ENCODE results near the gene SLC38A3. TPM values are rescaled to one million over a fixed set of nuclear protein-coding genes. Genes with fewer than 3 reads are reported as not detected.

The SLC38A3 gene
- total RNA-seq, 1 experiment from 2014 or later, result 6.0 TPM

DNA sequence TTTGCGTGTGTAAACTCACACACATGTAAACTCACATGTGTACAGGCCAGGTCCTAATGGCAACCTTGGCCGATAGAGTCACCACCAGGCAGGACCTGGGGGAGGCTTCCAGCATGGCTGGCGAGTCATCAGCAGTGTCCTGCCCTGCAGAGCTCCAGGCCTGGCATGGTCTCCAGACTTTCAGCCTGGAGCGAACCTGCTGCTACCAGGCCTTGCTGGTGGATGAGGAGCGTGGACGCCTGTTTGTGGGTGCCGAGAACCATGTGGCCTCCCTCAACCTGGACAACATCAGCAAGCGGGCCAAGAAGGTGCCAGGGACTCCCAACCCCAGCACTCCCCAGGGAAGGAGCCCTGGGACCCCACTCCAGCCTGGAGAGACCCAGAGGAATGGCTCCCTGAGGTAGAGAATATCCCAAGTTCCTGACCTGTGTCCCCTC lies 64.9 kb downstream of the SLC38A3 start:
- TF ChIP-seq, protein P1, sequence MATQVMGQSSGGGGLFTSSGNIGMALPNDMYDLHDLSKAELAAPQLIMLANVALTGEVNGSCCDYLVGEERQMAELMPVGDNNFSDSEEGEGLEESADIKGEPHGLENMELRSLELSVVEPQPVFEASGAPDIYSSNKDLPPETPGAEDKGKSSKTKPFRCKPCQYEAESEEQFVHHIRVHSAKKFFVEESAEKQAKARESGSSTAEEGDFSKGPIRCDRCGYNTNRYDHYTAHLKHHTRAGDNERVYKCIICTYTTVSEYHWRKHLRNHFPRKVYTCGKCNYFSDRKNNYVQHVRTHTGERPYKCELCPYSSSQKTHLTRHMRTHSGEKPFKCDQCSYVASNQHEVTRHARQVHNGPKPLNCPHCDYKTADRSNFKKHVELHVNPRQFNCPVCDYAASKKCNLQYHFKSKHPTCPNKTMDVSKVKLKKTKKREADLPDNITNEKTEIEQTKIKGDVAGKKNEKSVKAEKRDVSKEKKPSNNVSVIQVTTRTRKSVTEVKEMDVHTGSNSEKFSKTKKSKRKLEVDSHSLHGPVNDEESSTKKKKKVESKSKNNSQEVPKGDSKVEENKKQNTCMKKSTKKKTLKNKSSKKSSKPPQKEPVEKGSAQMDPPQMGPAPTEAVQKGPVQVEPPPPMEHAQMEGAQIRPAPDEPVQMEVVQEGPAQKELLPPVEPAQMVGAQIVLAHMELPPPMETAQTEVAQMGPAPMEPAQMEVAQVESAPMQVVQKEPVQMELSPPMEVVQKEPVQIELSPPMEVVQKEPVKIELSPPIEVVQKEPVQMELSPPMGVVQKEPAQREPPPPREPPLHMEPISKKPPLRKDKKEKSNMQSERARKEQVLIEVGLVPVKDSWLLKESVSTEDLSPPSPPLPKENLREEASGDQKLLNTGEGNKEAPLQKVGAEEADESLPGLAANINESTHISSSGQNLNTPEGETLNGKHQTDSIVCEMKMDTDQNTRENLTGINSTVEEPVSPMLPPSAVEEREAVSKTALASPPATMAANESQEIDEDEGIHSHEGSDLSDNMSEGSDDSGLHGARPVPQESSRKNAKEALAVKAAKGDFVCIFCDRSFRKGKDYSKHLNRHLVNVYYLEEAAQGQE (IDR thresholded peaks at IDR 0.05; ENCODE audit: insufficient read depth in 1 of 2, low read depth in 2 of 2, low read length in 1 of 2), result no peak
- TF ChIP-seq SIN3A (IDR thresholded peaks at IDR 0.05; ENCODE audit: borderline replicate concordance, insufficient read depth, low read depth, low read length) (no peak), TCF7L2 (IDR thresholded peaks at IDR 0.05; ENCODE audit: low read depth, low read length) (no peak), POLR2AphosphoS5 (IDR thresholded peaks at IDR 0.05; ENCODE audit: low read depth, low read length) (no peak)
- TF ChIP-seq, protein P2, sequence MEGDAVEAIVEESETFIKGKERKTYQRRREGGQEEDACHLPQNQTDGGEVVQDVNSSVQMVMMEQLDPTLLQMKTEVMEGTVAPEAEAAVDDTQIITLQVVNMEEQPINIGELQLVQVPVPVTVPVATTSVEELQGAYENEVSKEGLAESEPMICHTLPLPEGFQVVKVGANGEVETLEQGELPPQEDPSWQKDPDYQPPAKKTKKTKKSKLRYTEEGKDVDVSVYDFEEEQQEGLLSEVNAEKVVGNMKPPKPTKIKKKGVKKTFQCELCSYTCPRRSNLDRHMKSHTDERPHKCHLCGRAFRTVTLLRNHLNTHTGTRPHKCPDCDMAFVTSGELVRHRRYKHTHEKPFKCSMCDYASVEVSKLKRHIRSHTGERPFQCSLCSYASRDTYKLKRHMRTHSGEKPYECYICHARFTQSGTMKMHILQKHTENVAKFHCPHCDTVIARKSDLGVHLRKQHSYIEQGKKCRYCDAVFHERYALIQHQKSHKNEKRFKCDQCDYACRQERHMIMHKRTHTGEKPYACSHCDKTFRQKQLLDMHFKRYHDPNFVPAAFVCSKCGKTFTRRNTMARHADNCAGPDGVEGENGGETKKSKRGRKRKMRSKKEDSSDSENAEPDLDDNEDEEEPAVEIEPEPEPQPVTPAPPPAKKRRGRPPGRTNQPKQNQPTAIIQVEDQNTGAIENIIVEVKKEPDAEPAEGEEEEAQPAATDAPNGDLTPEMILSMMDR (IDR thresholded peaks at IDR 0.05), result no peak
- DNase-seq (ENCODE audit: low read depth, low spot score) (no peak), ATAC-seq (no peak)
- Histone ChIP-seq H3K36me3 (ENCODE audit: control insufficient read depth, insufficient read depth, low read length) (no peaks in the 10 kb centered on the region), H3K4me3 (ENCODE audit: low read depth in 2 of 2, low read length in 2 of 2) (no peak overlapping the region), H3K9me3 (ENCODE audit: control insufficient read depth, insufficient read depth, low read depth, low read length) (no peaks in the 10 kb centered on the region), H3K27me3 (ENCODE audit: control insufficient read depth, insufficient read depth, low read length) (no peaks in the 10 kb centered on the region), H3K4me1 (ENCODE audit: control insufficient read depth, insufficient read depth, low read length) (peaks cover 8% of the 10 kb centered on the region), H3K27ac (ENCODE audit: low read length) (no peak overlapping the region)
- ChIA-PET POLR2A (no interaction called here), CTCF (interaction anchor here (0.6 kb wide), 1 partner anchor 43 kb away, joined by 5 read pairs; no protein-coding TSS in a partner anchor)
- intact Hi-C loops (cut with micrococcal nuclease; ENCODE audit: unreplicated experiment), result loop anchor here (10.0 kb wide), 1 partner anchor 75 kb away; the partner anchor contains the start of gene GNAT1
- BruUV-seq (replicated peaks), result no TSS peak
- in situ Hi-C loops (cut with HindIII; ENCODE audit: low pct_unique_long_range_greater_than_20kb, low sequenced_read_pairs), result no loop called here

DNA sequence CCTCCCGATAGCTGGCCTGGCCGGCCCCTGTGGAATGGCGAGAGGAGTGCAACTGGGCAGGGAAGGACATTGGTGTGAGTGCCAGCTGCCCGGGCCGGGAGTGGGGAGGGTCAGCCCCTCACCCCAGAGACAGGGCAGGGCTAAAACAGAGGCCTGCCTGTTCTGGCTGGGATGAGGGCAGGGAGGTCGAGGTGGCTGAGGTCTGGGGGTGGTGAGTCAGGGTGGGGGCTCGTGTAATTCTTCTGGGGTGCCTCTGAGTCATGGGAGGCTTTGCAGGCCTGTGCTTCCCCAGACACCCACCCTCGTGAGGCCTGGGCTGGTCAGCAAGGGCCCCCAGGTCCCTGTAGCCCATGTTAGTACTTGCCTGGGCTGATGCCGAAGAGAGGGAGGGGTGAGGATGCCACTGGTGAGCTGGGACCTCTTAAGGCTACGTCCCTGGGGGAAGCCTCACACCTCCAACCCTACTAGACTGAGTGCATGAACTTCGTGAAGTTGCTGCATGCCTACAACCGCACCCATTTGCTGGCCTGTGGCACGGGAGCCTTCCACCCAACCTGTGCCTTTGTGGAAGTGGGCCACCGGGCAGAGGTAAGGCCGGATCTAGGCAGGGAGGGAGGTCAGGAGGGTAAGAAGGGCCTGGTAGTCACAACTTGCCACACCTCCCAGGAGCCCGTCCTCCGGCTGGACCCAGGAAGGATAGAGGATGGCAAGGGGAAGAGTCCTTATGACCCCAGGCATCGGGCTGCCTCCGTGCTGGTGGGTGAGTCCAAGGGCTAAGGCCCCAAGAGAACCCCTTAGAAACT lies 65.6 kb downstream of the SLC38A3 start:
- no peak for ATAC-seq

More for the DNA sequence above, 65.6 kb downstream of the SLC38A3 start:
- peaks cover 8% of the 10 kb centered on the region for H3K4me1 ChIP-seq (ENCODE audit: control insufficient read depth, insufficient read depth, low read length)
- no peaks in the 10 kb centered on the region for H3K9me3 ChIP-seq (ENCODE audit: control insufficient read depth, insufficient read depth, low read depth, low read length)
- no peak overlapping the region for H3K27ac ChIP-seq (ENCODE audit: low read length)
- H3K36me3 ChIP-seq (ENCODE audit: control insufficient read depth, insufficient read depth, low read length), result no peaks in the 10 kb centered on the region
- ChIA-PET POLR2A (no interaction called here), CTCF (interaction anchor here (0.6 to 1.1 kb wide), 2 partner anchors 10 to 44 kb away, joined by 3 to 5 read pairs; no protein-coding TSS in a partner anchor)
- no TSS peak for BruUV-seq (replicated peaks)
- no peak for TF ChIP-seq TCF7L2 (IDR thresholded peaks at IDR 0.05; ENCODE audit: low read depth, low read length)
- TF ChIP-seq, protein P2 (IDR thresholded peaks at IDR 0.05), result no peak
- no peak for TF ChIP-seq POLR2AphosphoS5 (IDR thresholded peaks at IDR 0.05; ENCODE audit: low read depth, low read length)
- TF ChIP-seq, protein P1 (IDR thresholded peaks at IDR 0.05; ENCODE audit: insufficient read depth in 1 of 2, low read depth in 2 of 2, low read length in 1 of 2), result no peak
- TF ChIP-seq SIN3A (IDR thresholded peaks at IDR 0.05; ENCODE audit: borderline replicate concordance, insufficient read depth, low read depth, low read length), result no peak
- intact Hi-C loops (cut with micrococcal nuclease; ENCODE audit: unreplicated experiment), result no loop called here
- DNase-seq (ENCODE audit: low read depth, low spot score), result no peak
- H3K27me3 ChIP-seq (ENCODE audit: control insufficient read depth, insufficient read depth, low read length), result no peaks in the 10 kb centered on the region
- in situ Hi-C loops (cut with HindIII; ENCODE audit: low pct_unique_long_range_greater_than_20kb, low sequenced_read_pairs), result no loop called here
- H3K4me3 ChIP-seq (ENCODE audit: low read depth in 2 of 2, low read length in 2 of 2), result no peak overlapping the region

All from Panc1 (cell line).